ENCODE measurements around the gene ACSS1. TPM values are rescaled to one million over a fixed set of nuclear protein-coding genes. Genes with fewer than 3 reads are reported as not detected.

Gene ACSS1
- total RNA-seq, 1 experiment from 2014 or later: 2.3 TPM

GRCh38 chr20:24995741-24996448 lies 62.0 kb downstream of the ACSS1 start:
- Histone ChIP-seq H3K9me3 (ENCODE audit: low read length) (no peaks in the 10 kb centered on the region), H3K9ac (ENCODE audit: low read length) (no peak overlapping the region), H4K20me1 (ENCODE audit: low read length) (no peaks in the 10 kb centered on the region), H2AFZ (ENCODE audit: low read length) (no peak overlapping the region), H3K4me1 (ENCODE audit: insufficient read depth, low read length) (peaks cover 56% of the 10 kb centered on the region), H3K79me2 (ENCODE audit: low read length) (peaks cover 15% of the 10 kb centered on the region), H3F3A (ENCODE audit: low read length, unreplicated experiment) (no peaks in the 10 kb centered on the region), H3K4me3 (ENCODE audit: low read length) (no peak overlapping the region), H3K9me2 (replicated peaks; ENCODE audit: low read length) (no peaks in the 10 kb centered on the region), H3K4me2 (ENCODE audit: low read length) (no peak overlapping the region), H3K27ac (ENCODE audit: low read length) (no peak overlapping the region), H3K27me3 (ENCODE audit: low read length) (no peaks in the 10 kb centered on the region), H3K36me3 (ENCODE audit: low read depth, low read length) (no peaks in the 10 kb centered on the region)
- no TSS peak for BruUV-seq (replicated peaks)
- ChIA-PET POLR2A (ENCODE audit: unreplicated experiment) (interaction anchor here (0.6 kb wide), 1 partner anchor 255 kb away, joined by 3 read pairs; no protein-coding TSS in a partner anchor), CTCF (interaction anchor here (0.5 to 2.1 kb wide), 4 partner anchors 63 to 253 kb away, joined by 3 to 7 read pairs (median 4); no protein-coding TSS in a partner anchor)
- ATAC-seq (no peak), DNase-seq (peak; percentile 45)
- TF ChIP-seq EZH2 (IDR thresholded peaks at IDR 0.05; ENCODE audit: low read length, unreplicated experiment) (no peak), CTCF (conservative IDR thresholded peaks at IDR 0.05; ENCODE audit: low read depth, low read length) (no peak), EZH2phosphoT487 (IDR thresholded peaks at IDR 0.05; ENCODE audit: borderline replicate concordance, low read length) (no peak)
- intact Hi-C loops (cut with micrococcal nuclease): loop anchor here (1.0 to 10.0 kb wide), 3 partner anchors 69 to 403 kb away; no protein-coding TSS in a partner anchor

GRCh38 chr20:24994470-24995368 lies 63.2 kb downstream of the ACSS1 start:
- ATAC-seq (peak; percentile 22), DNase-seq (peak; percentile 93)
- POLR2A ChIA-PET (ENCODE audit: unreplicated experiment): no interaction called here
- no peak overlapping the region for H3K9ac ChIP-seq (ENCODE audit: low read length)
- H3F3A ChIP-seq (ENCODE audit: low read length, unreplicated experiment): no peaks in the 10 kb centered on the region
- no peak overlapping the region; the same call in 1 of the 2 replicates for H3K4me3 ChIP-seq (ENCODE audit: low read length)
- H3K27ac ChIP-seq (ENCODE audit: low read length): no peak overlapping the region
- peaks cover 27% of the 10 kb centered on the region for H3K79me2 ChIP-seq (ENCODE audit: low read length)
- H3K4me2 ChIP-seq (ENCODE audit: low read length): peak overlapping the region; percentile 63
- BruUV-seq (replicated peaks): no TSS peak
- H3K36me3 ChIP-seq (ENCODE audit: low read depth, low read length): no peaks in the 10 kb centered on the region
- H2AFZ ChIP-seq (ENCODE audit: low read length): peak overlapping the region; percentile 20; the same call in 1 of the 2 replicates
- H4K20me1 ChIP-seq (ENCODE audit: low read length): no peaks in the 10 kb centered on the region
- no peaks in the 10 kb centered on the region for H3K9me2 ChIP-seq (replicated peaks; ENCODE audit: low read length)
- intact Hi-C loops (cut with micrococcal nuclease): loop anchor here (1.0 to 10.0 kb wide), 6 partner anchors 62 to 405 kb away; partner anchors contain the start of gene ENTPD6
- CTCF ChIA-PET: interaction anchor here (0.7 to 2.1 kb wide), 5 partner anchors 64 to 253 kb away, joined by 3 to 7 read pairs (median 5); partner anchors contain the start of gene PYGB
- TF ChIP-seq CTCF (conservative IDR thresholded peaks at IDR 0.05; ENCODE audit: low read depth, low read length) (peak; percentile 98), EZH2 (IDR thresholded peaks at IDR 0.05; ENCODE audit: low read length, unreplicated experiment) (no peak)
- H3K9me3 ChIP-seq (ENCODE audit: low read length): no peaks in the 10 kb centered on the region
- H3K27me3 ChIP-seq (ENCODE audit: low read length): no peaks in the 10 kb centered on the region
- peaks cover 52% of the 10 kb centered on the region for H3K4me1 ChIP-seq (ENCODE audit: insufficient read depth, low read length)
